ENCODE data around the gene MAGI2. TPM values are rescaled to one million over a fixed set of nuclear protein-coding genes. Genes with fewer than 3 reads are reported as not detected.
"Not testable (repeated sequence)": the region's sequence is repeated elsewhere in the genome, so short reads cannot be mapped to it uniquely, and the experiment has no call there.

MAGI2 gene
- total and polyA plus RNA-seq, 2 experiments from 2014 or later: 10.4 to 26.4 TPM

- no peaks in the 10 kb centered on the region for H4K20me1 ChIP-seq (replicated peaks; ENCODE audit: insufficient read depth)
- no peak for DNase-seq (ENCODE audit: low spot score)
- no peaks in the 10 kb centered on the region for H3K79me2 ChIP-seq (replicated peaks; ENCODE audit: insufficient read depth)
- no peak overlapping the region for H3K4me2 ChIP-seq
- H2AFZ ChIP-seq: no peak overlapping the region
- no peak overlapping the region for H3K27ac Mint-ChIP-seq
- H3K4me3 Mint-ChIP-seq: no peak overlapping the region
- no peak overlapping the region for H3K27ac ChIP-seq (ENCODE audit: low read depth)
- H3K4me3 ChIP-seq: no peak overlapping the region
- H3K4me1 Mint-ChIP-seq: no peaks in the 10 kb centered on the region
- H3K9me2 ChIP-seq (ENCODE audit: insufficient read depth): no peaks in the 10 kb centered on the region
- H3F3A ChIP-seq (replicated peaks; ENCODE audit: low read depth): no peaks in the 10 kb centered on the region
- H3K36me3 ChIP-seq (ENCODE audit: insufficient read depth): no peaks in the 10 kb centered on the region
- no peaks in the 10 kb centered on the region for H3K4me1 ChIP-seq (ENCODE audit: insufficient read depth)
- no peaks in the 10 kb centered on the region for H3K36me3 Mint-ChIP-seq (ENCODE audit: low read depth)
- H3K27me3 Mint-ChIP-seq (ENCODE audit: insufficient read depth, low read depth, poor library complexity): no peaks in the 10 kb centered on the region
- ATAC-seq: no peak
- H3K9me3 Mint-ChIP-seq: no peaks in the 10 kb centered on the region
- TF ChIP-seq EZH2 (IDR thresholded peaks at IDR 0.05; ENCODE audit: low read depth, unreplicated experiment) (no peak), JUNB (IDR thresholded peaks at IDR 0.05; ENCODE audit: unreplicated experiment) (no peak), REST (IDR thresholded peaks at IDR 0.05; ENCODE audit: unreplicated experiment) (no peak), EZH2phosphoT487 (IDR thresholded peaks at IDR 0.05; ENCODE audit: unreplicated experiment) (no peak), ZNF331 (CRISPR knock-in tag; IDR thresholded peaks at IDR 0.05; ENCODE audit: low read depth) (no peak), ETS1 (IDR thresholded peaks at IDR 0.05) (no peak), NANOG (IDR thresholded peaks at IDR 0.05; ENCODE audit: borderline replicate concordance) (no peak), ZNF462 (CRISPR knock-in tag; IDR thresholded peaks at IDR 0.05) (no peak), CREB1 (CRISPR knock-in tag; IDR thresholded peaks at IDR 0.05; ENCODE audit: low read depth) (no peak), STAT1 (IDR thresholded peaks at IDR 0.05; ENCODE audit: unreplicated experiment) (no peak), CTCF (conservative IDR thresholded peaks at IDR 0.05; ENCODE audit: low read depth in 2 of 2) (no peak)
- no peaks in the 10 kb centered on the region for H3K27me3 ChIP-seq (ENCODE audit: insufficient read depth)
Measured at GRCh38 chr7:79078273-79078672, 375.2 kb downstream of the MAGI2 start.

- not testable (repeated sequence) for H3K9me3 Mint-ChIP-seq; H3K27ac Mint-ChIP-seq; H4K20me1 ChIP-seq (replicated peaks; ENCODE audit: insufficient read depth); H3K79me2 ChIP-seq (replicated peaks; ENCODE audit: insufficient read depth); H3K4me3 Mint-ChIP-seq; H3K36me3 Mint-ChIP-seq (ENCODE audit: low read depth); H3K27ac ChIP-seq (ENCODE audit: low read depth); H3K9me2 ChIP-seq (ENCODE audit: insufficient read depth); H3K27me3 ChIP-seq (ENCODE audit: insufficient read depth); H3K4me3 ChIP-seq; H3K4me1 Mint-ChIP-seq; H3K4me2 ChIP-seq; H3F3A ChIP-seq (replicated peaks; ENCODE audit: low read depth); ATAC-seq; DNase-seq (ENCODE audit: low spot score); H3K4me1 ChIP-seq (ENCODE audit: insufficient read depth); H3K27me3 Mint-ChIP-seq (ENCODE audit: insufficient read depth, low read depth, poor library complexity); H3K36me3 ChIP-seq (ENCODE audit: insufficient read depth)
- H2AFZ ChIP-seq: 0 out of 2 replicates have a peak overlapping the region, but pooled peaks have one; percentile 7
Measured at GRCh38 chr7:79071187-79071586, 382.3 kb downstream of the MAGI2 start.
